ENCODE results near the gene NUDT4B.
"Not testable (repeated sequence)": the region's sequence is repeated elsewhere in the genome, so short reads cannot be mapped to it uniquely, and the experiment has no call there.

DNA sequence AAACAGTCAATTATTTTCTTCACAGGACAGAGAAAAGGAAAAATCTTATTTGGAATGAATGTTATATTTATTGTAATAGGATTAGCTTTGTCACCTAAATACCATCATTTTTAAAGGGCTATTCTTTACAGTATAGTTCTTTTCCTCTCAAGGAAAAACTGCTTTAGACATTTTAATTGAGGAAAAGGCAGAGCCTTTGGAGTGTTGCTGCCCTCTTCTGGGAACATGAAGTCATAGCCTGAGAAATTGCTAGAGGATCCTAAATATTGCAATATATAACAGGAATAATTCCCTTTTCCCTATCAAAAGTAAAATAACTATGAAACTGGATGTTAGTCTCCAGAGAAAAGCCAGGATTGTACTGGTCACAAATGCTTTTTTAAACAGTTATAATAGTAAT is 12.8 kb downstream of the NUDT4B start:
- not testable (repeated sequence) for TF ChIP-seq POLR2A, POLR2AphosphoS5 (IDR thresholded peaks at IDR 0.05)
- TF ChIP-seq, protein P1, sequence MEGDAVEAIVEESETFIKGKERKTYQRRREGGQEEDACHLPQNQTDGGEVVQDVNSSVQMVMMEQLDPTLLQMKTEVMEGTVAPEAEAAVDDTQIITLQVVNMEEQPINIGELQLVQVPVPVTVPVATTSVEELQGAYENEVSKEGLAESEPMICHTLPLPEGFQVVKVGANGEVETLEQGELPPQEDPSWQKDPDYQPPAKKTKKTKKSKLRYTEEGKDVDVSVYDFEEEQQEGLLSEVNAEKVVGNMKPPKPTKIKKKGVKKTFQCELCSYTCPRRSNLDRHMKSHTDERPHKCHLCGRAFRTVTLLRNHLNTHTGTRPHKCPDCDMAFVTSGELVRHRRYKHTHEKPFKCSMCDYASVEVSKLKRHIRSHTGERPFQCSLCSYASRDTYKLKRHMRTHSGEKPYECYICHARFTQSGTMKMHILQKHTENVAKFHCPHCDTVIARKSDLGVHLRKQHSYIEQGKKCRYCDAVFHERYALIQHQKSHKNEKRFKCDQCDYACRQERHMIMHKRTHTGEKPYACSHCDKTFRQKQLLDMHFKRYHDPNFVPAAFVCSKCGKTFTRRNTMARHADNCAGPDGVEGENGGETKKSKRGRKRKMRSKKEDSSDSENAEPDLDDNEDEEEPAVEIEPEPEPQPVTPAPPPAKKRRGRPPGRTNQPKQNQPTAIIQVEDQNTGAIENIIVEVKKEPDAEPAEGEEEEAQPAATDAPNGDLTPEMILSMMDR (IDR thresholded peaks at IDR 0.05): not testable (repeated sequence)

All from transverse colon (tissue), 4 donors.